A673 (cell line): ENCODE data around the gene DUSP5.

Experiments
- CTCF ChIP-seq: fragments of 300-800, 200-600 bp; sonication (generic); conservative IDR thresholded peaks from 2 replicates; pipeline ENCODE4 v1.5.1; 2017; ENCODE audit warnings: low read depth, mild to moderate bottlenecking, antibody characterized with exemption, low read length, moderate library complexity, mixed read lengths
- EZH2 ChIP-seq: fragments of 200-600 bp; sonication (generic); IDR thresholded peaks from 2 replicates; pipeline ENCODE4 v1.6.1; 2017; ENCODE audit warnings: borderline replicate concordance, low read depth, mild to moderate bottlenecking, mixed read lengths, antibody characterized with exemption, low read length; ENCODE audit not compliant: poor library complexity, severe bottlenecking

GRCh38 chr10:110497438-110498086 lies at the start of gene DUSP5:
- TF ChIP-seq EZH2 (no peak), CTCF (no peak)
